ENCODE results near the gene EP300. TPM values are rescaled to one million over a fixed set of nuclear protein-coding genes. Genes with fewer than 3 reads are reported as not detected.
"Not testable (repeated sequence)": the region's sequence is repeated elsewhere in the genome, so short reads cannot be mapped to it uniquely, and the experiment has no call there.

The EP300 gene
- total and polyA plus RNA-seq, 12 donors: 5.8 to 41.7 (median 35.6) TPM

DNA sequence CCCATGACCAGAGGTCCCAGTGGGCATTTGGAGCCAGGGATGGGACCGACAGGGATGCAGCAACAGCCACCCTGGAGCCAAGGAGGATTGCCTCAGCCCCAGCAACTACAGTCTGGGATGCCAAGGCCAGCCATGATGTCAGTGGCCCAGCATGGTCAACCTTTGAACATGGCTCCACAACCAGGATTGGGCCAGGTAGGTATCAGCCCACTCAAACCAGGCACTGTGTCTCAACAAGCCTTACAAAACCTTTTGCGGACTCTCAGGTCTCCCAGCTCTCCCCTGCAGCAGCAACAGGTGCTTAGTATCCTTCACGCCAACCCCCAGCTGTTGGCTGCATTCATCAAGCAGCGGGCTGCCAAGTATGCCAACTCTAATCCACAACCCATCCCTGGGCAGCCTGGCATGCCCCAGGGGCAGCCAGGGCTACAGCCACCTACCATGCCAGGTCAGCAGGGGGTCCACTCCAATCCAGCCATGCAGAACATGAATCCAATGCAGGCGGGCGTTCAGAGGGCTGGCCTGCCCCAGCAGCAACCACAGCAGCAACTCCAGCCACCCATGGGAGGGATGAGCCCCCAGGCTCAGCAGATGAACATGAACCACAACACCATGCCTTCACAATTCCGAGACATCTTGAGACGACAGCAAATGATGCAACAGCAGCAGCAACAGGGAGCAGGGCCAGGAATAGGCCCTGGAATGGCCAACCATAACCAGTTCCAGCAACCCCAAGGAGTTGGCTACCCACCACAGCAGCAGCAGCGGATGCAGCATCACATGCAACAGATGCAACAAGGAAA lies 85.4 kb downstream of the EP300 start:
- Histone ChIP-seq H3K4me3 (no peak overlapping the region), H3K27ac (no peak overlapping the region), H3K4me1 (peaks cover 0 to 40% (median 13%) of the 10 kb centered on the region in 9 donors), H3K27me3 (no peaks in the 10 kb centered on the region), H3K9me3 (no peaks in the 10 kb centered on the region), H3K36me3 (peaks cover 6 to 83% (median 52%) of the 10 kb centered on the region in 9 donors)
- ATAC-seq (peak in 2 of 8 donors; percentile 18 to 50), DNase-seq (no peak)
- TF ChIP-seq CTCF (IDR thresholded peaks at IDR 0.05): no peak
- intact Hi-C loops (cut with DNase I): loop anchor here in 1 of 10 donors (10.0 kb wide), 1 partner anchor 57 kb away; no protein-coding TSS in a partner anchor
- WGBS, 2 donors: 89% methylated on average over 9 of the region's 9 CpGs

DNA sequence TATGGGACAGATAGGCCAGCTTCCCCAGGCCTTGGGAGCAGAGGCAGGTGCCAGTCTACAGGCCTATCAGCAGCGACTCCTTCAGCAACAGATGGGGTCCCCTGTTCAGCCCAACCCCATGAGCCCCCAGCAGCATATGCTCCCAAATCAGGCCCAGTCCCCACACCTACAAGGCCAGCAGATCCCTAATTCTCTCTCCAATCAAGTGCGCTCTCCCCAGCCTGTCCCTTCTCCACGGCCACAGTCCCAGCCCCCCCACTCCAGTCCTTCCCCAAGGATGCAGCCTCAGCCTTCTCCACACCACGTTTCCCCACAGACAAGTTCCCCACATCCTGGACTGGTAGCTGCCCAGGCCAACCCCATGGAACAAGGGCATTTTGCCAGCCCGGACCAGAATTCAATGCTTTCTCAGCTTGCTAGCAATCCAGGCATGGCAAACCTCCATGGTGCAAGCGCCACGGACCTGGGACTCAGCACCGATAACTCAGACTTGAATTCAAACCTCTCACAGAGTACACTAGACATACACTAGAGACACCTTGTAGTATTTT lies 86.1 kb downstream of the EP300 start:
- H3K27me3 ChIP-seq: no peaks in the 10 kb centered on the region
- H3K27ac ChIP-seq: no peak overlapping the region
- DNase-seq: peak; percentile 57 to 70
- ATAC-seq: peak; percentile 19 to 71 (median 61)
- no peaks in the 10 kb centered on the region for H3K9me3 ChIP-seq
- H3K4me3 ChIP-seq: no peak overlapping the region
- H3K4me1 ChIP-seq: peaks cover 0 to 40% (median 13%) of the 10 kb centered on the region in 9 donors
- H3K36me3 ChIP-seq: peaks cover 6 to 76% (median 45%) of the 10 kb centered on the region in 9 donors
- intact Hi-C loops (cut with DNase I): loop anchor here in 1 of 10 donors (10.0 kb wide), 1 partner anchor 56 kb away; no protein-coding TSS in a partner anchor
- WGBS, 2 donors: 69 to 71% methylated on average over 8 of the region's 8 CpGs
- no peak for TF ChIP-seq CTCF (IDR thresholded peaks at IDR 0.05)

DNA sequence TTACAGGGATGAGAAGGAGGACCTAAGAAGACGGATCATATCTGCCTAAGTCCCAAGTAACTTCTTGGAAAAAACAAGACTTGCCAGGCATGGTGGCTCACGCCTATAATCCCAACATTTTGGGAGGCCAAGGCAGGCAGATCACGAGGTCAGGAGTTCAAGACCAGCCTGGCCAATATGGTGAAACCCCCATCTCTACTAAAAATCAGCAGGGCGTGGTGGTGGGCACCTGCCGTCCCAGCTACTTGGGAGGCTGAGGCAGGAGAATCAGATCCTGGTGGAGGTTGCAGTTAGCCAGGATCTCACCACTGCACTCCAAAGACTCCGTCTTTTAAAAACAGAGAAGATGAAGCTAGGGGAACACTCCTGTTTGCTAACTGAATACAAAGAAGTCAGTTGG lies 88.0 kb downstream of the EP300 start:
- H3K27me3 ChIP-seq; H3K9me3 ChIP-seq; ATAC-seq; H3K27ac ChIP-seq; DNase-seq; H3K4me3 ChIP-seq; intact Hi-C loops (cut with DNase I): not testable (repeated sequence)
- Histone ChIP-seq H3K36me3 (peaks cover 6 to 57% (median 30%) of the 10 kb centered on the region in 9 donors), H3K4me1 (peaks cover 0 to 33% (median 7%) of the 10 kb centered on the region in 9 donors)
- WGBS, 2 donors: 94 to 95% methylated on average over 6 of the region's 6 CpGs

DNA sequence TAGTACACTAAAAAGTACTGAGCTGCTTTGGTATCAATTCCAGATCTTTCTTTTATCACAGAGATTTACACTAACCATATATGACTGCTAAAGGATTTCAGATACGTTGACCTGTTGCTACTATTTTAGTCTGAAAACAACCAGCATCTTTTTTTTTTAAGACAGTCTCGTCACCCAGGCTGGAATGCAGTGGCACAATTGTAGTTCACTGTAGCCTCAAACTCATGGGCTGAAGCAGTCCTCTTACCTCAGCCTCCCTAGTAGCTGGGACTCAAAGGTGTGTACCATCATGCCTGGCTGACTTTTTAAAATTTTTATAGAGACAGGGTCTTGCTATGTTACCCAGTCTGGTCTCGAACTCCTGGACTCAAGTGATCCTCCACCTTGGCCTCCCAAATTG lies 88.5 kb downstream of the EP300 start:
- intact Hi-C loops (cut with DNase I): no loop called here
- Histone ChIP-seq H3K27ac (no peak overlapping the region), H3K36me3 (peaks cover 6 to 52% (median 29%) of the 10 kb centered on the region in 9 donors), H3K4me1 (peaks cover 0 to 27% (median 1%) of the 10 kb centered on the region in 9 donors), H3K9me3 (no peaks in the 10 kb centered on the region), H3K4me3 (no peak overlapping the region), H3K27me3 (no peaks in the 10 kb centered on the region)
- 69 to 73% methylated on average over 3 of the region's 3 CpGs for WGBS, 2 donors
- no peak for ATAC-seq
- DNase-seq: no peak
- no peak for TF ChIP-seq CTCF (IDR thresholded peaks at IDR 0.05)
